Activated naive CD4-positive, alpha-beta T cell treated with anti-CD3 and anti-CD28 coated beads, Interleukin-2, amount 10 ng/mL, durations not matched to agents 7 days and 5 days (primary cell): ENCODE measurements around the gene IQCB1.
"Not testable (repeated sequence)": the region's sequence is repeated elsewhere in the genome, so short reads cannot be mapped to it uniquely, and the experiment has no call there.

Source experiments
- CTCF ChIA-PET: fragments of 350-600 bp; sonication (Branson Sonifier 250); formaldehyde crosslinking; loops from one replicate; lab custom pipeline; 2021; ENCODE audit warnings: antibody characterized with exemption; lab: Charles Lee
- DNase-seq: peaks from one replicate; pipeline ENCODE4 v3.0.0-alpha.2; 2020
- H3K27ac Mint-ChIP-seq: one replicate; pipeline ENCODE4 v1.8.0; 2021; ENCODE audit warnings: mild to moderate bottlenecking, moderate library complexity, mixed read lengths
- H3K27me3 Mint-ChIP-seq: one replicate; pipeline ENCODE4 v1.8.0; 2021; ENCODE audit warnings: mild to moderate bottlenecking, mixed read lengths
- H3K36me3 Mint-ChIP-seq: one replicate; pipeline ENCODE4 v1.8.0; 2021; ENCODE audit warnings: mixed read lengths
- H3K4me1 Mint-ChIP-seq: one replicate; pipeline ENCODE4 v1.8.0; 2021; ENCODE audit warnings: mixed read lengths
- H3K4me3 Mint-ChIP-seq: one replicate; pipeline ENCODE4 v1.8.0; 2021; ENCODE audit warnings: mild to moderate bottlenecking, moderate library complexity, mixed read lengths
- H3K9me3 Mint-ChIP-seq: one replicate; pipeline ENCODE4 v1.8.0; 2021; ENCODE audit warnings: mixed read lengths

IQCB1 gene

GRCh38 chr3:121749276-121750086 is 85.4 kb downstream of the IQCB1 start, which contains the start of gene GOLGB1:
GOLGB1 (minus strand) TSS chr3:121749741; CDS start chr3:121730971, 18,770 bp downstream.
- Mint-ChIP-seq H3K27ac (peak within 1 kb of the TSS; percentile 20), H3K36me3 (peaks cover 1% of the 10 kb centered on the region)
- CTCF ChIA-PET: interaction anchor here (0.9 kb wide), 1 partner anchor 203 kb away, joined by 3 read pairs; no protein-coding TSS in a partner anchor

GRCh38 chr3:121748680-121749275 is 86.1 kb downstream of the IQCB1 start:
- no peak overlapping the region for H3K4me3 Mint-ChIP-seq
- H3K4me1 Mint-ChIP-seq: peaks cover 7% of the 10 kb centered on the region
- no peaks in the 10 kb centered on the region for H3K9me3 Mint-ChIP-seq
- no peak for DNase-seq
- no peak overlapping the region for H3K27ac Mint-ChIP-seq
- CTCF ChIA-PET: no interaction called here
- H3K27me3 Mint-ChIP-seq: peaks cover 18% of the 10 kb centered on the region
- peaks cover 1% of the 10 kb centered on the region for H3K36me3 Mint-ChIP-seq

More at GRCh38 chr3:121749276-121750086, 85.4 kb downstream of the IQCB1 start, which contains the start of gene GOLGB1:
- peaks cover 7% of the 10 kb centered on the region for H3K4me1 Mint-ChIP-seq
- no peaks in the 10 kb centered on the region for H3K9me3 Mint-ChIP-seq
- no peak within 1 kb of the TSS for H3K4me3 Mint-ChIP-seq
- DNase-seq: peak; percentile 97
- peaks cover 22% of the 10 kb centered on the region for H3K27me3 Mint-ChIP-seq

- Mint-ChIP-seq H3K9me3 (no peaks in the 10 kb centered on the region), H3K4me3 (no peak overlapping the region), H3K4me1 (peaks cover 7% of the 10 kb centered on the region), H3K36me3 (peaks cover 5% of the 10 kb centered on the region), H3K27ac (no peak overlapping the region), H3K27me3 (peaks cover 17% of the 10 kb centered on the region)
- no peak for DNase-seq
- CTCF ChIA-PET: no interaction called here
Observed at GRCh38 chr3:121747976-121748375, 86.9 kb downstream of the IQCB1 start.

- H3K4me1 Mint-ChIP-seq, H3K27ac Mint-ChIP-seq, H3K9me3 Mint-ChIP-seq, H3K4me3 Mint-ChIP-seq, DNase-seq, H3K27me3 Mint-ChIP-seq, CTCF ChIA-PET: not testable (repeated sequence)
- H3K36me3 Mint-ChIP-seq: peaks cover 21% of the 10 kb centered on the region
Observed at GRCh38 chr3:121743106-121743505, 91.8 kb downstream of the IQCB1 start.

- H3K4me3 Mint-ChIP-seq: no peak overlapping the region
- peaks cover 3% of the 10 kb centered on the region for H3K9me3 Mint-ChIP-seq
- H3K36me3 Mint-ChIP-seq: peaks cover 27% of the 10 kb centered on the region
- no peak overlapping the region for H3K27ac Mint-ChIP-seq
- no peaks in the 10 kb centered on the region for H3K27me3 Mint-ChIP-seq
- CTCF ChIA-PET: no interaction called here
- DNase-seq: no peak
- peaks cover 5% of the 10 kb centered on the region for H3K4me1 Mint-ChIP-seq
Observed at GRCh38 chr3:121740896-121741295, 94.0 kb downstream of the IQCB1 start.

GRCh38 chr3:121739902-121740301 is 95.0 kb downstream of the IQCB1 start:
- no peak for DNase-seq
- Mint-ChIP-seq H3K9me3 (peaks cover 3% of the 10 kb centered on the region), H3K27ac (no peak overlapping the region), H3K4me1 (peaks cover 7% of the 10 kb centered on the region), H3K4me3 (no peak overlapping the region), H3K27me3 (no peaks in the 10 kb centered on the region), H3K36me3 (peaks cover 27% of the 10 kb centered on the region)
- CTCF ChIA-PET: no interaction called here

GRCh38 chr3:121737644-121738043 is 97.2 kb downstream of the IQCB1 start:
- Mint-ChIP-seq H3K4me3 (no peak overlapping the region), H3K27ac (no peak overlapping the region), H3K4me1 (peaks cover 7% of the 10 kb centered on the region)

GRCh38 chr3:121736112-121736511 is 98.7 kb downstream of the IQCB1 start:
- CTCF ChIA-PET: no interaction called here
- no peak overlapping the region for H3K4me3 Mint-ChIP-seq
- H3K27me3 Mint-ChIP-seq: no peaks in the 10 kb centered on the region
- DNase-seq: no peak
- H3K4me1 Mint-ChIP-seq: peaks cover 7% of the 10 kb centered on the region
- no peak overlapping the region for H3K27ac Mint-ChIP-seq
- H3K9me3 Mint-ChIP-seq: no peaks in the 10 kb centered on the region
- H3K36me3 Mint-ChIP-seq: peaks cover 11% of the 10 kb centered on the region

More at GRCh38 chr3:121737644-121738043, 97.2 kb downstream of the IQCB1 start:
- Mint-ChIP-seq H3K9me3 (peaks cover 3% of the 10 kb centered on the region), H3K36me3 (peaks cover 18% of the 10 kb centered on the region), H3K27me3 (no peaks in the 10 kb centered on the region)
- DNase-seq: no peak
- CTCF ChIA-PET: no interaction called here

- no peak overlapping the region for H3K4me3 Mint-ChIP-seq
Observed at GRCh38 chr3:121735047-121735696, 99.7 kb downstream of the IQCB1 start.

GRCh38 chr3:121730940-121731687 is 103.7 kb downstream of the IQCB1 start:
- peaks cover 23% of the 10 kb centered on the region for H3K36me3 Mint-ChIP-seq
- DNase-seq: no peak
- H3K4me1 Mint-ChIP-seq: peaks cover 2% of the 10 kb centered on the region
- no peaks in the 10 kb centered on the region for H3K9me3 Mint-ChIP-seq
- H3K27ac Mint-ChIP-seq: no peak overlapping the region
- CTCF ChIA-PET: no interaction called here
- no peaks in the 10 kb centered on the region for H3K27me3 Mint-ChIP-seq
- H3K4me3 Mint-ChIP-seq: no peak overlapping the region

More at GRCh38 chr3:121735047-121735696, 99.7 kb downstream of the IQCB1 start:
- DNase-seq: no peak
- CTCF ChIA-PET: no interaction called here
- no peaks in the 10 kb centered on the region for H3K9me3 Mint-ChIP-seq
- H3K36me3 Mint-ChIP-seq: peaks cover 11% of the 10 kb centered on the region
- H3K4me1 Mint-ChIP-seq: peaks cover 7% of the 10 kb centered on the region
- H3K27me3 Mint-ChIP-seq: no peaks in the 10 kb centered on the region
- no peak overlapping the region for H3K27ac Mint-ChIP-seq

- H3K36me3 Mint-ChIP-seq: peaks cover 71% of the 10 kb centered on the region
- CTCF ChIA-PET: no interaction called here
- H3K9me3 Mint-ChIP-seq: no peaks in the 10 kb centered on the region
- no peak for DNase-seq
- no peak overlapping the region for H3K4me3 Mint-ChIP-seq
- no peaks in the 10 kb centered on the region for H3K27me3 Mint-ChIP-seq
- peaks cover 2% of the 10 kb centered on the region for H3K4me1 Mint-ChIP-seq
- H3K27ac Mint-ChIP-seq: no peak overlapping the region
Observed at GRCh38 chr3:121724130-121724529, 110.7 kb downstream of the IQCB1 start.

GRCh38 chr3:121723485-121723884 is 111.4 kb downstream of the IQCB1 start:
- no peak overlapping the region for H3K27ac Mint-ChIP-seq

GRCh38 chr3:121722411-121722810 is 112.4 kb downstream of the IQCB1 start:
- H3K9me3 Mint-ChIP-seq: no peaks in the 10 kb centered on the region
- H3K4me1 Mint-ChIP-seq: peaks cover 16% of the 10 kb centered on the region
- no peaks in the 10 kb centered on the region for H3K27me3 Mint-ChIP-seq
- CTCF ChIA-PET: no interaction called here
- no peak overlapping the region for H3K4me3 Mint-ChIP-seq
- H3K36me3 Mint-ChIP-seq: peaks cover 71% of the 10 kb centered on the region
- no peak overlapping the region for H3K27ac Mint-ChIP-seq
- no peak for DNase-seq

More at GRCh38 chr3:121723485-121723884, 111.4 kb downstream of the IQCB1 start:
- Mint-ChIP-seq H3K9me3 (no peaks in the 10 kb centered on the region), H3K4me3 (no peak overlapping the region), H3K27me3 (no peaks in the 10 kb centered on the region), H3K4me1 (peaks cover 5% of the 10 kb centered on the region), H3K36me3 (peaks cover 68% of the 10 kb centered on the region)
- CTCF ChIA-PET: no interaction called here
- no peak for DNase-seq

GRCh38 chr3:121720163-121720562 is 114.7 kb downstream of the IQCB1 start:
- CTCF ChIA-PET: no interaction called here
- Mint-ChIP-seq H3K9me3 (no peaks in the 10 kb centered on the region), H3K36me3 (peaks cover 73% of the 10 kb centered on the region), H3K4me3 (no peak overlapping the region), H3K27ac (no peak overlapping the region), H3K27me3 (no peaks in the 10 kb centered on the region), H3K4me1 (peaks cover 22% of the 10 kb centered on the region)
- no peak for DNase-seq
